ENCODE measurements around the gene STRN4. TPM values are rescaled to one million over a fixed set of nuclear protein-coding genes. Genes with fewer than 3 reads are reported as not detected.
A peak's percentile ranks its signal among the peaks of the same experiment; 100 is the strongest.
"Not testable (repeated sequence)": the region's sequence is repeated elsewhere in the genome, so short reads cannot be mapped to it uniquely, and the experiment has no call there.

The STRN4 gene, protein sequence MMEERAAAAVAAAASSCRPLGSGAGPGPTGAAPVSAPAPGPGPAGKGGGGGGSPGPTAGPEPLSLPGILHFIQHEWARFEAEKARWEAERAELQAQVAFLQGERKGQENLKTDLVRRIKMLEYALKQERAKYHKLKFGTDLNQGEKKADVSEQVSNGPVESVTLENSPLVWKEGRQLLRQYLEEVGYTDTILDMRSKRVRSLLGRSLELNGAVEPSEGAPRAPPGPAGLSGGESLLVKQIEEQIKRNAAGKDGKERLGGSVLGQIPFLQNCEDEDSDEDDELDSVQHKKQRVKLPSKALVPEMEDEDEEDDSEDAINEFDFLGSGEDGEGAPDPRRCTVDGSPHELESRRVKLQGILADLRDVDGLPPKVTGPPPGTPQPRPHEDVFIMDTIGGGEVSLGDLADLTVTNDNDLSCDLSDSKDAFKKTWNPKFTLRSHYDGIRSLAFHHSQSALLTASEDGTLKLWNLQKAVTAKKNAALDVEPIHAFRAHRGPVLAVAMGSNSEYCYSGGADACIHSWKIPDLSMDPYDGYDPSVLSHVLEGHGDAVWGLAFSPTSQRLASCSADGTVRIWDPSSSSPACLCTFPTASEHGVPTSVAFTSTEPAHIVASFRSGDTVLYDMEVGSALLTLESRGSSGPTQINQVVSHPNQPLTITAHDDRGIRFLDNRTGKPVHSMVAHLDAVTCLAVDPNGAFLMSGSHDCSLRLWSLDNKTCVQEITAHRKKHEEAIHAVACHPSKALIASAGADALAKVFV
- total RNA-seq (2014; rRNA removed; shearing (Covaris generic)), result 29.9 and 33.5 TPM in 2 replicates

DNA sequence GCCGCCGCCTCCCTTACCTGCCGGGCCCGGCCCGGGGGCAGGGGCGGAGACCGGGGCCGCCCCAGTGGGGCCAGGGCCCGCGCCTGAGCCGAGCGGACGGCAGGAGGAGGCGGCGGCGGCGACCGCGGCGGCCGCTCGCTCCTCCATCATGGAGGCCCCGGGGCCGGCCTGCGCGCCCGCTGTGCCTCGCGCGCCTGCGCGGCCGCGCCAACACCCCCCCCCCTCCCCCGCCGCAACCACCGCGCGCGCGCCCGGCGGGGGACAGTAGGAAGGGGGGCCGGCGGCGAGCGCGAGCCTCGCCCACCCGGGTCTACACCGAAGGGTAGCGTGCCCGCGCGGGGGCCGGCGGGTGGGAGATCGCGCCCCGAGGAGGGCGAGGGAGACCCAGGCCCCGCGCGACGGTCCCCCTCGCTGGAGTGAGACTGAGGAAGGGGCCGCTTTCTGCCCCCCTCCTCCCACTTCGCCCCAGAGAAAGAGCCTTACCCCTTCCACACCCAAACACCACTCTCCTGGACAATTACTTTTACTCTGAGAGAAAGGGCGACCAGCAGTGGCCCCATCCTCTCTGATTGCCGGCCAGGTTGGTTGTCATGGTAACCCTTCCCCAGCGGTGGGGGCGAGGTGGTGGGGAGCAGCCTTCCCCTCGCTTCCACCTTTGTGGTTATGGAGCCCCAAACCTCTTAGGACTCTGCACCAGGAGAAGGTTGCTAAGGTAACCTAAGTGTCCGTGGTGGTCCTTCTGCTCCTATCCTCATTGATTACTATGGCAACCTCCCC lies at the start of gene STRN4:
TSS of gene STRN4 (minus strand) at position 170 of the 777 bp plus-strand sequence. CDS start at position 150, 20 bp downstream.
- DNase-seq (ENCODE audit: low spot score), result no peak

DNA sequence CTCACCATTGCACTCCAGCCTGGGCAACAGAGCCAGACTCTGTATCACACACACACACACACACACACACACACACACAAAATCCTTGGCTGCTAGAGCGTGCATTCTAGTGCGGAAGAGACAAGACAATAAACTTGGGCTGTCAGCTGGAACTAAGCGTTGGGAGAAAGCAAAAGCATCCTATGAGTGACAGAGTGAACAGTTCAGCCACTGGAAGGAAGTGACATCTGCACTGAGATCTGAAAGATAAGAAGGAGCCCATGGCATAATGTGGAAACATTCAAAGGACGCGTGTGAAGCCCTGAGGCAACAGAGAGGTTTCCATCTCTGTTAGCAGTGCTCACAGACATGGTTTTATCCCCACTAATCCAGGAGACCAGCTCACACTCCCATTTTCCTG lies 45.7 kb upstream of the STRN4 start:
- no peak for DNase-seq (ENCODE audit: low spot score)

DNA sequence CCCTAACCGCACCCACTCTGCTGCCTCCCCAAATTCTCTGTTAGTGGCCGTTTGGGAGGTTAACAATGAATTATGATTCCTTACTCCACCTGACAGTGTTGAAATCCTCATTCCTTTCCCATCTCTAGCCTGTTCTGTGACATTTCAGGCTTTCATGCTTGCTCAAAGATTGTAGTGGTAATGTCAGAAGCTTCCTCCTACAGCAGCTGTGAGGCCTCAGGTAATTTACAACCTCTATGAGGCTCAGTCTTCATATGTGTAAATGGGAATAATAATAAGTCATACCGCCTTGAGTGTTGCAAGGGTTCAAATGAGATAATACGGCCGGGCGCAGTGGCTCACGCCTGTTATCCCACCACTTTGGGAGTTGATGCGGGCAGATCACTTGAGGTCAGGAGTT lies 43.1 kb upstream of the STRN4 start:
- DNase-seq (ENCODE audit: low spot score), result no peak

DNA sequence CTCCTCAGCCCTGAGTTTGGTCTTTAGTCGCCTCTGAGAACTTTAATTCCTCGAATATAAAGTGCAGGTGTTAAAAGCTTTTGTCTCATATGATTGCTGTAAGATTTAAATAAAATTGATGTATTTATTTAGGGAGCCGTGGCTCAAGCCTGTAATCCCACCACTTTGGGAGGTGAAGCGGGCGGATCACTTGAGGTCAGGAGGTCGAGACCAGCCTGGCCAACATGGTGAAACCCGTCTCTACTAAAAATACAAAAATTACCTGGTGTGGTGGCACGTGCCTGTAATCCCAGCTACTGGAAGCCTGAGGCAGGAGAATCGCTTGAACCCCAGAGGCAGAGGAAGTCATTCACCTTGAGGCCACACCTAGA lies 42.7 kb upstream of the STRN4 start:
- no peak for DNase-seq (ENCODE audit: low spot score)

GRCh38 chr19:46788262-46788967 lies 42.2 kb upstream of the STRN4 start, which contains the start of gene SLC1A5:
Gene SLC1A5, minus strand, starts transcription at chr19:46788594. Its CDS starts 629 bp downstream, at chr19:46787965.
- peak; percentile 98 for DNase-seq (ENCODE audit: low spot score)

GRCh38 chr19:46787331-46788261 lies 41.3 kb upstream of the STRN4 start:
- peak; percentile 71 for DNase-seq (ENCODE audit: low spot score)

DNA sequence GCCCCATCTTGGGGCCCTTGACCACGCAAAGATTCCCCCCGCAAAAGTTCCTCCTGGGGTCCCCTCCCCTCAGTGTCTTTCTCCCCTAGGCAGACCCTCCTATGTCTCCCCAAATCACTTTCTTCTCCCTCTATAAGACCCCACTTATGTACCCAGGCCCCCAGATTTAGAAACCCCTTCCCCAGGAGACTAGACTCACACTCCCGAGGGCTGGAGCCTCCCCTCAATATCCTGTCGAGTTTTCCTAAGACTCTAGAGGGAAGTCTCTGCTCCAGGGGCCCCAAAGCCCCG lies 40.7 kb upstream of the STRN4 start:
- DNase-seq (ENCODE audit: low spot score), result no peak

GRCh38 chr19:46786236-46787039 lies 40.2 kb upstream of the STRN4 start:
- peak; percentile 88 for DNase-seq (ENCODE audit: low spot score)

GRCh38 chr19:46785980-46786235 lies 39.7 kb upstream of the STRN4 start:
- no peak for DNase-seq (ENCODE audit: low spot score)

- DNase-seq (ENCODE audit: low spot score), result peak; percentile 21
Measured at GRCh38 chr19:46785054-46785979, 39.1 kb upstream of the STRN4 start.

DNA sequence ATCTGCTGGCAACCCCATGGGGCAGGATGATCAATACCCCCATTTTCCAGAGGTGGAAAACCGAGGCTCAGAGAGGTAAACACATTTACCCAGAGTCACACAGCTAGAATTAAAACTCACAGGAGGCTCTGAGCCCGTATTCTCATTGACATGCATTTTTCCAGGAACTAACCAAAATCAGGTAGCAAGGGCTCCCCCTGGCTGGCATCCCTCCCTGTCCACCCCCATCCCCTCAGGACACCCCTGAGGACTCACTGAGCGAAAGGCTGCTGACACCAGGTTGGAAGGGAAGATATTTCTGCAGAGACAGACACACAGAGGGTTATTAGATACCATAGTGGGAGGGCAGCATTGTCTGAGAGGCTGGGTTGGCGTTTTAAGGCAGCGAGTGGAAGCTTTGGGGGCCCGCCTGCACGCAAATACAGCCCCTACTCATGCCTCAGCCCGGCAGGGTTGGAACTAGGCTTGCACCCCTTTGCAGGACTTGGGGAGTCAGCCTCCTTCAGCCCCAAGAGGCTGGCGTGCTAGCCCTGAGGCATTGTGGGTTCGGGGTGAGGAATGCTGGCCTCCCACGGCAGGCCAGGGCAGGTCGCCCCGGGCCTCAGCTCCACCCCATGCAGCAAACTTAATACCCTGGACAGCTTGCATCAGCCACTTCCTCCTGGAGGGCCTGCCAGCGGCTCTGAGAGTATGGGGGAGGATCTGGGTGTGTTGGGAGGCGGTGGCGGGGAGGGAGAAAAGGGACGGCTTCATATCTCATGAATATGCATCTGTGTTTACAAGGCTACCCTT lies 38.2 kb upstream of the STRN4 start:
- DNase-seq (ENCODE audit: low spot score), result peak; percentile 97

DNA sequence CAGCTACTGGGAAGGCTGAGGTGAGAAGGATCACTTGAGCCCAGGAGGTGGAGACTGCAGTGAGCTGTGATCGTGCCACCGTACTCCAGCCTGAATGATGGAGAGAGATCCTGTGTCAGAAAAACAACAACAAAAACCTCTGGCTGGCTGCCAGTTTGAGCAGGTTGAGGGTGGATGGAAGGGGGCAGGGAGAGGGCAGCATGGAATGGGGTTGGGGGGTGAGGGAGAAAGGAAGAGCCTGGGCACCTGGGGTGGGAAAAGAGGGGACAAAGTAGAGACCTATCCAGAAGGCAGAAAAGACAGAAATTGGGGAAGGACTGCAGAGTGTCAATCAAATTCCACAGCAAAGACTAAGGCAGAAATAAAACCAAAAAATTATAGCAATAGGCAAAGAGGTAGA lies 37.4 kb upstream of the STRN4 start:
- no peak for DNase-seq (ENCODE audit: low spot score)

DNA sequence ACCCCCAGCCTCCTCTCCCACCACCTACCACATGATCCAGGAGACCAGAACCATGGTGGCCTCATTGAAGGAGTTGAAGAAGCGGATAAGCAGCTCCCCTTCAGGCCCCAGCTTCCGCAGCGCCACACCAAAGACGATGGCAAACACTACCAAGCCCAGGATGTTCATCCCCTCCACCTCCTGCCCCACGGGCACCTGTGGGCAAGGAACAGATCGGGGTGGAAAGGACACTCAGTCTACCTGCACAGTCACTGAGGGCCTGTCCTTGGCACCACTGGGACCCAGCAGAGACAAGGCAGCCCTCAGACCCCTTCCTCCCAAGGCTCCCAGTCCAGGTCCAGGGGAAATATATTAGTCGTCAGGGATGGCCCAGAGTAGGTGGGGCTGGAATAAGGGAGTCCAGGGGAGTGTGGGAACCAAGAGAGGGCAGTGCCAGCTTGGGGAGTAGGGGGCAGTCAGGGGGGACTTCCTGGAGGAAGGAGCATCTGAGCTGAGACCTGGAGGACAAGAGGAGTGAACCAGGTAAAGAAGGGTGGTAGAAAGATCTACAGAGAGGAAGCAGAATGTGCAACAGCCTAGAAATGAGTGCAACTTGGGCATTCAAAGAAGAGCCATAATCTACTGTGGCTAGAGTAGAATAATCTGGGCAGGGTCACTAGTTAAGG lies 36.2 kb upstream of the STRN4 start:
- DNase-seq (ENCODE audit: low spot score), result no peak

DNA sequence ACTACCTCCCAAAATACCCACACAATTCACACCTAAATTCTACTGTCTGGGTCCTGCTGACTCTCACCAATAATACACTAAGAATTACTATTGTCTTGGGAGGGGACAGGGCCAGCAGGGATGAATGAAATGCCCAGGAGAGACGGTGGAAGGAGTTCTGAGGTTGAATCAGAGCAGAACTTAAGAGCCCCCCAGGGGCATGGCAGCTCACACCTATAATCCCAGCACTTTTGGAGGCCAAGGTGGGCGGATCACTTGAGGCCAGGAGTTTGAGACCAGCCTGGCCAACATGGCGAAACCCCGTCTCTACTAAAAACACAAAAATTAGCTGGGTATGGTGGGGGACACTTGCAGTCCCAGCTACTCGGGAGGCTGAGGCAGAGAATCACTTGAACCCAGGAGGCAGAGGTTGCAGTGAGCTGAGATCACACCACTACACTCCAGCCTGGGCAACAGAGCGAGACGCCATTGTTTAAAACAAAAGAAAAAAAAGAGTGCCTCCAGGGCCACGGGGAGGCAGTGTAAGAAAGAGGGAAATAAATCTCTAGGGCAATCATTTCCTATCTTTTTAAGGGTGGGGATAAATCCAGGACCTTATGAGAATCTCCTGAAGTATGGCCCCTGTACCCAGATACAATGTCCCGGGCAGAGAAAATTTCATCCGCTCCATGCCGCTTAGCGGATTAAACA lies 31.9 kb upstream of the STRN4 start:
- DNase-seq (ENCODE audit: low spot score), result not testable (repeated sequence)

DNA sequence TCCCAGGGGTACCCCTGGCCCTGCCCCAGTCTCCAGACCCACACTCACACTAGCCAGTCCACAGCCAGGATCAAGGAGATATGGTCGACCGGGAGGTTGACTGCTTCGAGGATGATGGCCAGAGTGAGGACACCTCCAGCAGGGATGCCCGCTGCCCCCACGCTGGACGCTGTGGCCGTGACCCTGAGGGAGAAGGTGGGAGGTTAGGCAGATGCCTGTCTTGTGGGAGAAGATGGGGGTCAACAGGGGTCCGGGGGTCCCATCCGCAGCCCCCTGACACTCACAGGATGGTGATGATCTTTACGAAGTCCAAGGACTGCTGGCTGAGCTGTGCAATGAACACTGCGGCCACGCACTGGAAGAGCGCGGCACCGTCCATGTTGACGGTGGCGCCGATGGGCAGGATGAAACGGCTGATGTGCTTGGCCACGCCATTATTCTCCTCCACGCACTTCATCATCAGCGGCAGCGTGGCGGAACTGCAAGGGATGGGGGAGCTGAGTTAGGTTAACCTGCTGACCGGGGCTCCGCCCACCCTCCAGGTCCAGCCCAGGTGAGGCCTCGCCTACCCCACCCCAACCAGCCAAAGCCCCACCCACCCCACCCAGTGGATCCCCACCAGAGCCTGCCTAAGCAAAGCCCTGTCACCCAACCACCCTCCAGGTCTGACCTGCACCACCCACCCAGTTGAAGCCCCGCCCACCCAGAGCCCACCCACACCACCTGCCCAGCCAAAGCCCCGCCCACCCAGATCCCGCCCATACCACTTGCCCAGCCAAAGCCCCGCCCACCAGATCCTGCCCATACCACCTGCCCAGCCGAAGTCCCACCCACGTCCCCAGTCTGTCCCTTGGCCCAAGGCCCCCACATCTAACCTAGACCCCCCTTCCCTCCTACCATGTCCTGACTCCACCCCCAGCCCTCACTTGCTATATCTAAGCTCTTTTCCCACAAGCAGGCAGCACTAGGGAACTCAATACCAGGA lies 31.0 kb upstream of the STRN4 start:
- DNase-seq (ENCODE audit: low spot score), result no peak
